GM19452 (cell line): ENCODE data around the gene TCEA2.
"Not testable (repeated sequence)": the region's sequence is repeated elsewhere in the genome, so short reads cannot be mapped to it uniquely, and the experiment has no call there.

ENCODE experiments used
- ATAC-seq: cut with Tn5 transposase; IDR thresholded peaks from one replicate; pipeline ENCODE4 v1.9.1; 2021; ENCODE audit not compliant: unreplicated experiment

Gene TCEA2

GRCh38 chr20:64077094-64077493 lies 14.1 kb downstream of the TCEA2 start:
- no peak for ATAC-seq

DNA sequence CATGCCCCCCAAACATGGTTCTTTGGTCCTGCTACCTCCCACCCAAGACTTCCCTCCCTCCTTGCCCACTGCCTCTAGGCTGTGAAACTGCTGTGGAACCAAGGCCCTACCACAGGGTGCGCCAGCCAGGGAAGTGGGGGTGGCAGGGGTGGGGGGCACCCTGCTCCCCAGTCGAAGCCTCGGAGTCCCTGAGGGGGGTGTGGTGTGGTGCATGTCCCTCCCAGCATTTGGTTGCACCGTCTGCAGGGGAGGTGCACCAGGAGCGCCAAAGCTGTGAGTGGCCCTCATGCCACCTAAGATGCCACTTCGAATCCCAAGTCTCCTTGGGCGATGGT lies 14.5 kb downstream of the TCEA2 start:
- ATAC-seq = no peak

DNA sequence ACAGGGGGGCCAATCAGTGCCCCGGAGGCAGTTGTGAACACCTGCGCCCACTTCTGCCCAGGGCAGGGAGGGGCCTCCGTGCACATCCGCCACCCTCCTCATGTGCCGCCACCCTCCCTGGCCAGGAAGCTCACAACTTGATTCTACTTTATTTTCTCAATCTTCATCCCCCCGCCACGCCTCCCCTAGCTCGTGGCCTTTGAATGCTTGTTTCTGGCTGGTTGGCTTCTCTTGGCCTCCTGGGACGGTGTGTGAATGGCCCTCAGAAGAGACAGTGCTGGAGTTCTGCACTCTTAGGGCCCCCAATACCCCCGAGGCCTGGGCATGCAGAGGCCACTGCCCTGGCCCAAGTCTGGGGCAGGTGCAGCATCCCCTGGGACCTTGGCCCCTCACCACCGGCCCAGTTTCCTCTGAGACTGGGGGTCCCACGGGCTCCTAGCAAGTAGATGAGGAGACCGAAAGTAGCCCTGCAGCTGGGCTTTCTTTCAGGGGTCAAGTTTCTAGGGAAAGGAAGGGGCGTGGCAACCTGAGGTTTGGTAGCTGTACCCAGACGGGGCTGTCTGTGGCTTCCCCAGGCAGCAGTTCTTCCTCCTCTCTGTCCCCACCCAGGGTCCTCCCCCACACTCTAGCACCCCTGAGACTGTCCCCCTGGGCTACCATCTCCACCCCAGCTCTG lies 15.0 kb downstream of the TCEA2 start:
- no peak for ATAC-seq

GRCh38 chr20:64078934-64079272 lies 15.9 kb downstream of the TCEA2 start:
- no peak for ATAC-seq

- ATAC-seq = peak; percentile 37
These were observed 16.4 kb downstream of the TCEA2 start, which contains the start of gene RGS19 for GRCh38 chr20:64079273-64080012. RGS19 (minus strand) TSS chr20:64079518; CDS start chr20:64076886, 2,632 bp downstream.

- peak; percentile 34 for ATAC-seq
These were observed 17.2 kb downstream of the TCEA2 start, which contains the start of gene OPRL1 for GRCh38 chr20:64080013-64080812. OPRL1 (plus strand) TSS chr20:64080082; CDS start chr20:64092721, 12,639 bp downstream.

DNA sequence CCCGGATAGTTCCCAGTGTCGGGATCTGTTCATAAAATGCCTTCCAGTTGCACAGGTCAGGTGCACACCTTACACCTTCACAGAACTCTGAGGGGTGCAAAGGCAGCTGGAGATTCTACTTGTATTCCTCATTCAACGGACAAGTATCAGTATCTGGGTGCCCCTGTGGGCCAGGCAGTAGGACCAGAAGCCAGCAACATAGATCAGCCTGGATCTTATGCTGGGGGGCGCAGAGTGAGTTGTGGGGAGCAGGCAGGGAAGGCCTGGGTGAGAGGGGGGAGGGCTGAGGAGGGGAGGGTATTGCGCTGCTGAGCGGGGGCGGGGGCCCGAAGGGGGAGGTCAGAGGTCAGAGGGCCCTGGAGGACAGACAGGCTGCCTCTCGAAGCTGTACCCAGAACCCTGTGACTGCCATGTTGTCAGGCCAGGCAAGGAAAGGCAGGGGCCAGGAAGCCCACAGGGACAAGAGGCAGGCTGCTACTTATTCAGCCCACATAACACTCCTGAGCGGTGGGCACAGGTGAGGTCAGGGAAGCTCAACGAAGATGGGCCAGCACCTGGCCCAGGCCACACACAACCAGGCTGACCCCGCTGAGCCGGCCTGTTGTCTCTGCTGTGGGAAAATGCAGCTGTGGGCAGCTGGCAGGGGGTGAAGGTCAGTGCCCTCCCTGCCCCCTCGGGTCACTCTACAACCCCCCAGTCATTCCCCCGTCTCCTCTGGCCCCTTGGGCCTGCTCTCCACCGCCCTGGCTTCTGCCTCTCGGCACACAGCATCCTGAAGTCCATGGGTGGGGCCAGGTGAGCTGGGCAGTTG lies 18.0 kb downstream of the TCEA2 start:
- no peak for ATAC-seq

DNA sequence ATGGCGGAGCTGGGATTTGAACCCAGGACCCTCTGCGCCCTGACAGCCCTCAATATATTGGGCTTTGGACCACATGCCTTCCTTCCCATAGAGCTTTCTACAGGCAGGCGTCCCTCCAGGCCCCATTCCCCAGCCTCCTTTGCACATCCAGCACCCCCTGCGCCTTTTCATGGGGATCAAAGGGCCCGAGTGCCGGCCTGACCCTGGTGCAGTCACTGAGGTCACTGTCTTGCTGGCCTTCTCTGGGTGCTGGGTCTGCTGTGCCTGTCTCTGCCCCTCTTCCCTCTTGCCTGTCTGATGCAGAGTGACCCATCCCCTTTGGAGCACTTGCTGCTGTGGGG lies 18.6 kb downstream of the TCEA2 start:
- no peak for ATAC-seq

DNA sequence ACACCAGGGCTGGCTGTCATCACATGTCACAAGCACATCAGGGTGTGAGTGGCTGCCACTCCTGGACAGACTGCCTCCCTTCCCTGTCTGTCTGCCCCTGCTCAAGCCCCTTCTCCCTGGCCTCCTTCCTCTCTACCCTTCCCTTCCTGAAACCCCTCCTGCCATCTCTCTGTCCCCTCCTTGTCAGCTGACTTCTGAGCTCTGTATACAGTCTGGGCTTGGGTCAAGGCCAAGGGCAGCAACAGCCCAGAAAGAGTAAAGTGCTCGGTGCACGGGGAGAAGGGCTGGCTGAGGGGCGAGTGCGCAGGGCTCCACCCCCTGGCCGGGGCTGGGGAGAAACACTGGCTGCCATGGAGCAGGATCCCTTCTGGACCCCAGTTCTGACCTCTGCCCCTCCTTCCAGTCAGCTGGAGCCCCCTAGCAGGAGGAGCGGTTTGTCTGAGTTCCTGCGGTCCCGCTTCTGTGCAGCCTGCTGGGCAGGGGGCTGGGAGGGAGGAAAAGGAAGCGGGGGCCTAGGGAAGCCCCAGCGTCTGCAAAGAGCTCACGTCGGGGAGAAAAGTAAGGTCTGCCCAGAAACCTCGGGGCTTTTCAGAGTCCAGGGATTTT lies 19.2 kb downstream of the TCEA2 start:
- ATAC-seq = no peak

DNA sequence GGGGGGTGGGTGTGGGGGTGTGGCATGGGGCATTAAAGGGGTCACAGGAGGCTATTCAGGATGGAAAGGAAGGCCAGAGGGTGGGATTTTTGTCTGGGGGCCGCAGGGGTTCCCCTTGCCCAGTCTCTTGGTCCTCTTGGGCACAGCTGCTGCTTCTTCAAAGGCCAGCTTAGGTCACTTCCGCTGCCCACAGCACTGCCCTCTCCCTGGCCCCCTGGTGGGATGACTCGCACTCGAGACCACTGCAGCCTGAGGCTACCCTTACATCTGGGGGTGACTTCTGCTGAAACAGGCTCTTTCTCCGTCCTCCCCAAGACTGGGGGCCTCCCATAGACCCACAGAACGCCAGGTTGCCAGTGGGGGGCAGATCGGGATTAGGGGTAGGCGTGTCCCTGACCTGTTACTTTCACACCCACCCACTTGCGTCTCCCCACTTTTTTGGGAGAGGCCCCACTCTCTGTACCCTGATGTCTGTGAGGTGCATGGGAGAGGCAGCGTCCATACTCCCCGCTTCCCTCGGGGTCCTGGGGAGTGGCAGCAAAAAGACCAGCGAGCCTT lies 19.9 kb downstream of the TCEA2 start:
- no peak for ATAC-seq

GRCh38 chr20:64083378-64083803 lies 20.4 kb downstream of the TCEA2 start:
- ATAC-seq = no peak

- no peak for ATAC-seq
These were observed 21.0 kb downstream of the TCEA2 start, which contains the start of gene LKAAEAR1 for GRCh38 chr20:64083804-64084684. LKAAEAR1 (minus strand) TSS chr20:64084398; CDS start chr20:64084219, 179 bp downstream.

GRCh38 chr20:64084685-64085152 lies 21.7 kb downstream of the TCEA2 start:
- no peak for ATAC-seq

- ATAC-seq = no peak
These were observed 23.8 kb downstream of the TCEA2 start for GRCh38 chr20:64086801-64087200.

DNA sequence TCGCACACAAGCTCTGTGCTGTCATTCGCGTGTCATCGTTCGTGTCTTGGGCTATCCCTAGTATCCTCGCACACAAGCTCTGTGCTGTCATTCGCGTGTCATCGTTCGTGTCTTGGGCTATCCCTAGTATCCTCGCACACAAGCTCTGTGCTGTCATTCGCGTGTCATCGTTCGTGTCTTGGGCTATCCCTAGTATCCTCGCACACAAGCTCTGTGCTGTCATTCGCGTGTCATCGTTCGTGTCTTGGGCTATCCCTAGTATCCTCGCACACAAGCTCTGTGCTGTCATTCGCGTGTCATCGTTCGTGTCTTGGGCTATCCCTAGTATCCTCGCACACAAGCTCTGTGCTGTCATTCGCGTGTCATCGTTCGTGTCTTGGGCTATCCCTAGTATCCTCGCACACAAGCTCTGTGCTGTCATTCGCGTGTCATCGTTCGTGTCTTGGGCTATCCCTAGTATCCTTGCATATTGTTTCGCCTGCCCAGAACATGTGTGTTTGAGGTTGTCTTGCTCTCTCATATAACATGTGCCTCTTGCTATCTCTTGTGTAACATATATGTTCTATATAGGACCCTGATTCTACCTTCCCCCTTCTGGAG lies 24.3 kb downstream of the TCEA2 start:
- not testable (repeated sequence) for ATAC-seq

DNA sequence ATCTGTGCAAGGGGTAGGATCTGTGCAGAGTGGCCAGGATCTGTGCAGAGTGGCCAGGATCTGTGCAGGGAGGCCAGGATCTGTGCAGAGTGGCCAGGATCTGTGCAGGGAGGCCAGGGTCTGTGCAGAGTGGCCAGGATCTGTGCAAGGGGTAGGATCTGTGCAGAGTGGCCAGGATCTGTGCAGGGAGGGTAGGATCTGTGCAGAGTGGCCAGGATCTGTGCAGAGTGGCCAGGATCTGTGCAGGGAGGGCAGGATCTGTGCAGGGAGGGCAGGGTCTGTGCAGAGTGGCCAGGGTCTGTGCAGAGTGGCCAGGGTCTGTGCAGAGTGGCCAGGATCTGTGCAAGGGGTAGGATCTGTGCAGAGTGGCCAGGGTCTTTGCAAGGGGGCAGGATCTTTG lies 25.6 kb downstream of the TCEA2 start:
- not testable (repeated sequence) for ATAC-seq

GRCh38 chr20:64090165-64090564 lies 27.2 kb downstream of the TCEA2 start:
- no peak for ATAC-seq

DNA sequence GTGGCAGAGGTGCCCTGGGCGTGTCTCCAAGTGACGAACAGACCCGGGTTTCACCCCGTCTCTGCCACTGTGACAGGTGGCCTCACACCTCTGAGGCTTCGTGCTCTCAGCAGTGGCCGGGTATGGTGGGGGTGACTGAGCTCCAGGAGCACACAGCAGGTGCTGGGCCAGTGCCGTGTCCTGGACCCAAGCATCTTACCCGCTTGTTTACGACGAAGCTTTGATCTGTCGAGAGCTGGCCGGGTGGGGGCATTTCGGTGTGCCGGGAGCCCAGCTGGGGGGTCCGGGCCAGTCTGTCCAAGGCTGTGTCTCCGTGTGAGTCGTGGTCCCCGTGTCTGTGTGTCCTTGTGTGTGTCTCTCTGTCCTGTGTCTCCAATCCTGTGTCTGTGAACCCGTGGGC lies 28.3 kb downstream of the TCEA2 start:
- no peak for ATAC-seq

DNA sequence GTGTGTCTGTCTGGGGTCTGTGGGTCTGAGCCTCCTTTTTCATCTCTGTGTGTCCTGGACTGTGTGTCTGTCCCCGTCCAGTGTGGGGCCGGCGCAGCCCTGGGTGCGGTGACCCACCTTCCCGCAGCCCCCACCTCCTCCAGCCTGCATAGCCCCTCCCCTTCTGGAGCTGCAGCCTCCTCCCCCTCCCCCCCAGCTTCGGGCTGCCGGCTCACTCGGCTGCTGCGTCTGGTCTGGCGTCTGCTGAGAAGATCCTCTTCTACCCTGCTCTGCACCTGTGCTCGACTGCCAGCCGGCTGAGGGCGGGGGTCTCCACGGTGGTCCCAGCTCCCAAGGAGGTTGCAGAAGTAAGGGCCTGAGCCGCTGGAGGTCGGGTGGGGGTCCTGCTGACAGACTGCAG lies 28.8 kb downstream of the TCEA2 start:
- no peak for ATAC-seq
